GM13977 (cell line): Measurements from ENCODE around the gene REG1B.

Experiments used
- DNase-seq: peaks from one replicate; pipeline ENCODE4 v3.0.0; 2012; ENCODE audit warnings: low spot score
- in situ Hi-C: fragments of 300-500 bp; cut with MboI; formaldehyde crosslinking; loops from one replicate; pipeline ENCODE4 v1.12.0; 2022; ENCODE audit warnings: low sequenced_read_pairs, low pct_unique_long_range_greater_than_20kb, mixed read lengths, inconsistent platforms; ENCODE audit not compliant: unreplicated experiment
- TF ChIP-seq, protein P1 (sequence below): IDR thresholded peaks from 2 replicates; pipeline ENCODE4 v1.5.1; 2012; ENCODE audit warnings: mild to moderate bottlenecking, control low read depth; ENCODE audit not compliant: insufficient read depth; ENCODE audit errors: extremely low read depth, missing control alignments

The REG1B gene

GRCh38 chr2:79105259-79105658 is 17.5 kb upstream of the REG1B start:
- no peak for DNase-seq
- in situ Hi-C loops, result no loop called here
- TF ChIP-seq, protein P1, sequence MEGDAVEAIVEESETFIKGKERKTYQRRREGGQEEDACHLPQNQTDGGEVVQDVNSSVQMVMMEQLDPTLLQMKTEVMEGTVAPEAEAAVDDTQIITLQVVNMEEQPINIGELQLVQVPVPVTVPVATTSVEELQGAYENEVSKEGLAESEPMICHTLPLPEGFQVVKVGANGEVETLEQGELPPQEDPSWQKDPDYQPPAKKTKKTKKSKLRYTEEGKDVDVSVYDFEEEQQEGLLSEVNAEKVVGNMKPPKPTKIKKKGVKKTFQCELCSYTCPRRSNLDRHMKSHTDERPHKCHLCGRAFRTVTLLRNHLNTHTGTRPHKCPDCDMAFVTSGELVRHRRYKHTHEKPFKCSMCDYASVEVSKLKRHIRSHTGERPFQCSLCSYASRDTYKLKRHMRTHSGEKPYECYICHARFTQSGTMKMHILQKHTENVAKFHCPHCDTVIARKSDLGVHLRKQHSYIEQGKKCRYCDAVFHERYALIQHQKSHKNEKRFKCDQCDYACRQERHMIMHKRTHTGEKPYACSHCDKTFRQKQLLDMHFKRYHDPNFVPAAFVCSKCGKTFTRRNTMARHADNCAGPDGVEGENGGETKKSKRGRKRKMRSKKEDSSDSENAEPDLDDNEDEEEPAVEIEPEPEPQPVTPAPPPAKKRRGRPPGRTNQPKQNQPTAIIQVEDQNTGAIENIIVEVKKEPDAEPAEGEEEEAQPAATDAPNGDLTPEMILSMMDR, result no peak

DNA sequence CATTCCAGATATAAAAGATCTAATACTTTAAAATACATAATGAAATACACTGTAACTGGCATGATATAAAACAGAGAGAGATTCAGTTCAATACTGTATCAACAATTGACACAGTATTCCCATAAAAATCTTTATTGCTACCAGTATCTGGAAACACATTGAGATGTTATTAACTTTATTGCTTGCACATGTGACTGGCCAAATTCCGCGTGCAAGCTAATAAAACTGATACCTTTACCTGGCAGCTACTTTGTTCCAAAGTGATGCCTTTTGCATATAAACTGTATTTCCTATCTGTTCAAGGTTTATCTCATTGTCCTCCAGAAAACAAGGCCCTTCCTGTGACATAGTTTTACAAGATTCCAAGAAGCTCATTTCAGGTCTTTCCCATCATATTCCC is 15.4 kb upstream of the REG1B start:
- TF ChIP-seq, protein P1, result no peak
- no peak for DNase-seq
- in situ Hi-C loops, result no loop called here

DNA sequence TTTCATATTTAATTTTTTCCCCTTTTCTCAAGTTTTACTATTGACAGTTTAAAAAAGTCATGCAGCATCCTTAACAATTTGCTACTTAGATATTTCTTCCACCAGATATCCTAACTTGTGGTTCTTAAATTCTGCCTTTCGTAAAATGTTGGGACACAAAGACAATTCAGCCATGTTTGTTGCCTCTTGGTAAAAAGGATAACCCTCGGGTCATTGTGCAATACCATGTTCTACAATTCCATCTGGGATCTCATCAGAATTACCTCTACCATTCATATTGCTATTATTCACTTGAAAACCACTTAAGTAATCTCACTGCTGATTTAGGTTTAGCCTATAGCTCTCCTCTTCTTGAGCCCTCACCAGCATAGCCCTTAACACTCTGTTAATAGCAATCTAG is 13.2 kb upstream of the REG1B start:
- in situ Hi-C loops, result no loop called here
- TF ChIP-seq, protein P1, result no peak
- DNase-seq, result no peak

DNA sequence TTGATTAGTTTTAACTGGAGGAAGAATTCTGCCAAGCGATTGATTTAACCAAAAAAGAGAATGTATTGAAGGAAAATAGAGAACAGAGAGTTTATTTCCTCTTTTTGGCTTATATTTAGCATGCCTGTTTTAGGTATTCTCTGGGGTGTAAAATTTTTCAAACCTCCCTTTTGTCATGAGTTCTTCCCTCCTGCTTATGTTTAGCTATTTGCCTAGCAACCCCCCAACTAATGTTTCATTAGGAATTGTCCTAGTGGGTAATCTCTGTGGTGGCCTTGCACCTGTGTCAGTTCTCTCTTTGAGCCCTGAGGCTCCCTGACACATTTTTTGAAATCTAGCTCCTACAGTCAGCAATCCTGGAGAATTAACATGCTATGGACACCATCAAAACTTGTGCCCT is 12.5 kb upstream of the REG1B start:
- TF ChIP-seq, protein P1, result no peak
- DNase-seq, result no peak
- in situ Hi-C loops, result no loop called here

DNA sequence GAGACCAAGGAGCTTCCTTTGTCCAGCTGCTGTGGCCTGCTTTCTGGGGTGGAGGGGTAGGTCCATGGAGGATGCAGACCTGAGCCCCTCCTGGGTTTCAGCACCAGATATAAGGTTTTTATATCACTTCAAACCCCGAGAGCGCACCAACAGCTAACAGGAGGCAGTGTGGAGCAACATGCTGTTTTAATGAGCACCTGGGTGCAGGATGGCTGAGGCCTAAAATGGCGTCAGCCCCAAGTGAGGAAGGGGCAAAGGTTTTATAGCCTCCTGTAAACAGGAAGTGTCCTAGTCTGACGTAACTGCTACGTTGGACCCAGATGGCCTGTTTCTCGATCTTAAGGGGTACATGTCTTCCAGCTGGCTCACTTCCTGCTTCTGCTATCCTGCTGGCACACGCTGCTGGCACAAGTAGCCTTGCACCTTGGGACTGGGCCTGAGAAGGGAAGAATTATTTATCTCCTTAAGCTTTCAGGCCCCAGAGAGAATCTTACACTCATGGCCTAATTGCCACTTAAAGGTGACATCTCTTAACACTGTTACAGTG is 11.4 kb upstream of the REG1B start:
- TF ChIP-seq, protein P1, result no peak
- DNase-seq, result no peak
- in situ Hi-C loops, result no loop called here

DNA sequence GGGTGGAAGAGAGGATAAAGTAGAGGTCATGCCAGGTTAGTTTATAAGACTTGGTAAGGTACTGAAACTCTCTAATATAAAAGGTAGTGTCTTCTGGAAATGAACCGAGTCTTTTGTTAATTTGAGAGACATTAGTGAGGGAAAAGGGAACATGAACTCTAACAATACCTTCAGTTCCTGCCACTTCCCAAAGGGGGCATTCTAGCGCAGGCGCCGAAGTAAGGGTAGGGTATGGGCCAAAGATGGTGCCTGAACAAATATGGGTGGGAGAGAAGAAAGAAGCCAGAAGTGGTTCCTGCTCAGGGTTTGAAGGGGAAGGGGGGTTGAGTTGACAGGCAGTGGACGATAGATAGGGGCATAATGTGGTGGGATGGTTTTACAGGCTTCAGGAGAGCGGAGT is 10.1 kb upstream of the REG1B start:
- TF ChIP-seq, protein P1, result no peak
- no peak for DNase-seq
- in situ Hi-C loops, result no loop called here

- TF ChIP-seq, protein P1, result no peak
- in situ Hi-C loops, result no loop called here
Observed at GRCh38 chr2:79090693-79091092, 2.9 kb upstream of the REG1B start.

More at GRCh38 chr2:79090693-79091092, 2.9 kb upstream of the REG1B start:
- no peak for DNase-seq
